Urinary bladder (tissue), 4 donors: Measurements from ENCODE around the gene KPNA4. TPM values are rescaled to one million over a fixed set of nuclear protein-coding genes. Genes with fewer than 3 reads are reported as not detected.

Source experiments
- DNase-seq: peaks from one replicate; pipeline ENCODE4 v3.0.0-alpha.2; 2015; ENCODE audit errors: extremely low spot score
- H3K27ac ChIP-seq: one replicate; pipeline ENCODE4 v1.5.1; 2013; ENCODE audit warnings: low read depth, mild to moderate bottlenecking, moderate library complexity
- H3K36me3 ChIP-seq: one replicate; pipeline ENCODE4 v1.6.1; 2013; ENCODE audit warnings: mild to moderate bottlenecking, moderate library complexity; ENCODE audit not compliant: insufficient read depth
- H3K4me1 ChIP-seq: one replicate; pipeline ENCODE4 v1.6.1; 2013; ENCODE audit warnings: mild to moderate bottlenecking, moderate library complexity; ENCODE audit not compliant: insufficient read depth
- H3K4me3 ChIP-seq: one replicate; pipeline ENCODE4 v1.5.1; 2013; ENCODE audit warnings: low read depth, low read length
- WGBS: extraction: QIAGEN DNeasy Blood & Tissue Kit; methylation state at CpG from one replicate; pipeline ENCODE4 v1.1.7; 2013; 5-methylcytosine and 5-hydroxymethylcytosine counted together
- polyA plus RNA-seq: library from polyadenylated mRNA; stranded (reverse); fragments of 200-250 nt; gene quantifications from one replicate; pipeline ENCODE4 v1.2.3, GENCODE V29; 2013
- total RNA-seq: library from RNA; depleted of rRNA; stranded (reverse); fragments of >200 nt; gene quantifications from one replicate; pipeline ENCODE4 v1.2.3, GENCODE V29; 2014
- donor health status: healthy with polysubstance abuse.
- donor health status: healthy.

The KPNA4 gene
- total and polyA plus RNA-seq, 2 donors, result 18.2 to 39.7 TPM

DNA sequence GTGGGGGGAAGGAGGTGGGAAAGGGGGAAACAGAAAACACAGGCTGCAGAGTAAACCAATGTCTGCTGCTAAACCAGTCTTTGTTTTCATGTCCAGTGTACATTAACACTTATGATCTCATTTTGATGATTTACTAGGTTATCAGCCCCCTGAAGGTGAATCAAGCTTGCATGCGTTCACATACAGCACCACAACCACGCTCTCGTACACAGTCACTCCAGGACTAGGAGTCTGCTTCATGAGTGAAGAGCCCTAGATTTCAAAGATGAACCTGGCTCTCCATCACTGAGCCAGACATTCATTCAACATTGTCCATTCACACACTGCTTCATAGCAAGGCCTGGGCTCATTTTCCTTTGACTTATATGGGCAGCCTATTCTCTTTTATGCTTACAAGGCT lies 64.0 kb downstream of the KPNA4 start:
- DNase-seq, result no peak
- Histone ChIP-seq H3K27ac (no peak overlapping the region), H3K36me3 (peaks cover 6% of the 10 kb centered on the region), H3K4me3 (no peak overlapping the region), H3K4me1 (no peaks in the 10 kb centered on the region)
- WGBS, result 97% methylated on average over 3 of the region's 3 CpGs

DNA sequence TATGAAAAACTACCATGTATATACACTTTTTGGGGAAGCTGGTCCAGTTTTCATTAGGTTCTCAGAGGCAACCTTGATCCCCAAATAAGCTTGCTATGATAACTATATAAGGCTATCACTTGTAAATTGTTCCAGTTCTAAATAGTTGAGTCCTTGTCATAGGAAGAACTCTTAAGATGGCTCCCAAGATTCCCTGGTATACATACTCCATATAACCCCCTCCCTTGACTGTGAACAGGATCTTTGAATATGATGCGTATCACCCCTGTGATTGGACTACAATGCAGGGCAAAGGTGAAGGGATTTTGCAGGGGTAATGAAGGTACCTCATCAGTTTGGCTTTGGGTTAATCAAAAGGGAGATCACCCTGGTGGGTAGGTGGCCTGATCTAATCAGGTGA lies 67.2 kb downstream of the KPNA4 start:
- no peak for DNase-seq
- peaks cover 2% of the 10 kb centered on the region for H3K36me3 ChIP-seq
- WGBS, result 96% methylated on average over 1 of the region's 1 CpG

DNA sequence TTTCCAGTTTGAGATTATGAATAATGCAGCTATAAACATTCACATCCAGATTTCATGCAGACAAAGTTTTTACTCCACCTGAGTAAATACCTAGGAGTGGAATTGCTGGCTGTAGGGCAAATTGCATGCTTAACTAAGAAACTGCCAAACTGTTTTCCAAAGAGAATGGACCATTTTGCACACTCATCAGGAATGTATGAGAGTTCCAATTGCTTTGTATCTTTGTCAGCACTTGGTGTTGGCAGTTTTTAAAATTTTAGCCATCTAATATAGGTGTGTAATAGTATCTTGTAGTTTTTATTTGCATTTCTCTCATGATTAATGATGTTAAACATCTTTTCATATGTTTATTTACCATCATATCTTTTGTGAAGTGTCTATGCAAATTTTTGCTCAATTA lies 75.2 kb downstream of the KPNA4 start:
- DNase-seq, result no peak
- no peaks in the 10 kb centered on the region for H3K36me3 ChIP-seq
- no peaks in the 10 kb centered on the region for H3K4me1 ChIP-seq
- no peak overlapping the region for H3K4me3 ChIP-seq
- no peak overlapping the region for H3K27ac ChIP-seq

More for the DNA sequence above, 67.2 kb downstream of the KPNA4 start:
- Histone ChIP-seq H3K27ac (no peak overlapping the region), H3K4me1 (no peaks in the 10 kb centered on the region), H3K4me3 (no peak overlapping the region)

DNA sequence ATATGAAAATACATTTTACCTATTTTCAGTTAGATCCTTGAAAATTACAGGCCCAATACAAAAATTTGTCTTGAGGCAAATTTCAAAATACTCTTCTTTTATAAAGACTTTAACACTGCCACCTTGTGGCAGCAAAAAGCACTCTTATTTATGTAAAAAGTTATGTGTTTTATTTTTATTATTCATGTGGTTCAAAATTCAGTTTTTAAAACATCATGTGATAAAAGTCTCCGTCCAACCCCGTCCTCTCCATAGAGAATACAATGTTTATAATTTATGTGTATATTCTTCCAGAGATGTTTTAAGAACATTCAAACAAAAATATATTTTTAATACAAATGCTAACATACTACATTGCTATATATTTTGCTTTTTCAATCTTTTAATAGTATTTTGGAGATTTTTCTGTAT lies 78.9 kb downstream of the KPNA4 start:
- DNase-seq, result no peak
- Histone ChIP-seq H3K4me3 (no peak overlapping the region), H3K36me3 (no peaks in the 10 kb centered on the region), H3K27ac (no peak overlapping the region), H3K4me1 (no peaks in the 10 kb centered on the region)
- WGBS, result 11% methylated on average over 2 of the region's 2 CpGs

DNA sequence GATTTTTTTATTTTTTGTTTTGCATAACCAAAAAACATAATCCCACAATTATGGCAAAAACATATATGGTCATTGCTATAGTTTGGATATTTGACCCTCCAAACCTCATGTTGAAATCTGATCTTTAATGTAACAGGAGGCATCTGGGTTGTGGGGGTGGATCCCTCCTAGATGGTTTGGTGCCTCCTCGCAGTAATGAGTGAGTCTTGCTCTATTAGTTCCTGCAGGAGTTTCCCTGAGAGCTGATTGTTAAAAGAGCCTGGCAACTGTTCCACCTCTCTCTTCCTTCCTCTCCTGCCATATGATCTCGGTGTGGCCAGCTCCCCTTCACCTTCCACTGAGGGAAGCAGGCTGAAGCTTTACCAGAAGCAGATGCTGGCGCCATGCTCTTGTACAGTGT lies 82.6 kb downstream of the KPNA4 start:
- Histone ChIP-seq H3K4me3 (no peak overlapping the region), H3K36me3 (no peaks in the 10 kb centered on the region), H3K27ac (no peak overlapping the region), H3K4me1 (no peaks in the 10 kb centered on the region)
- WGBS, result 78% methylated on average over 3 of the region's 3 CpGs
- DNase-seq, result no peak

DNA sequence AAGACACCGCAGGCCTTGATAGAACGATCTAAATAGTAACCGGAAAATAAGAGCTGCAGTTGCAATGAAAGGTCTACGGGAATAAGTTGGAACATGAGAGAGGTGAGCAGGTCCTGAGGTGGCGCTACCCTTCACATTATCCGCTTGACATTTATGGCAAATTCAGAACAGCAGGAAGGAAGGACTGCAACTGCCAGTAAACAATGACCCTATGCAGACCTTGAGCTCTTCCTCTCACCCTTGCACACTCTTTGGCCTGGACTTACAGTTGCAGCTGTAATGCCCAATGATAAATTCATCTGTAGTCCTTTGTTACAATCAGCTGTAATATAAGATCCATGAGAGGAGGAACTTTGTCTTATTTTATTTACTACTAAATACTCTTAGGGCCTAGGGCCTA lies 83.5 kb downstream of the KPNA4 start:
- H3K4me3 ChIP-seq, result no peak overlapping the region
- H3K4me1 ChIP-seq, result no peaks in the 10 kb centered on the region
- DNase-seq, result no peak
- H3K36me3 ChIP-seq, result no peaks in the 10 kb centered on the region
- 84% methylated on average over 6 of the region's 6 CpGs for WGBS
- no peak overlapping the region for H3K27ac ChIP-seq

DNA sequence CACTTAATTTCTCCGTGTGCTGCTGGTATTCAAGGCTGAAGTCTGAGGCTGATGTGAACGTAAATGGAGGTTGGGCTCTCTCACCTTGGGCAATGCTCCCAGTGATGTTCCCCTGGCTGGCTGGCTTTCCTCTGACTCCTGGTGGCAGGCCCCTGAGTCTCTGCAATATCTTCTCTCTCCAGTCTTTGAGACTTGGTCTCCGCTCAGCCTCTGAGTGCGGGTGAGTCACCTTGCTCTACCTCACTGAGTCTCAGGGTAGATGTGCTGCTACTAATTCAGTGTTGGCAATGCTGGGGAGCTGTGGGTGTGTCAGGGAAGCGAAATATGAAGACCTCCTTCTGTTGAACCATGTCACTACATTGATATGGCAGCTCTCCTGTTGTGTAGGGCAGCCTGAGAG lies 84.4 kb downstream of the KPNA4 start:
- no peak for DNase-seq
- H3K27ac ChIP-seq, result no peak overlapping the region
- no peaks in the 10 kb centered on the region for H3K4me1 ChIP-seq
- 90% methylated on average over 5 of the region's 5 CpGs for WGBS
- H3K4me3 ChIP-seq, result no peak overlapping the region
- no peaks in the 10 kb centered on the region for H3K36me3 ChIP-seq

DNA sequence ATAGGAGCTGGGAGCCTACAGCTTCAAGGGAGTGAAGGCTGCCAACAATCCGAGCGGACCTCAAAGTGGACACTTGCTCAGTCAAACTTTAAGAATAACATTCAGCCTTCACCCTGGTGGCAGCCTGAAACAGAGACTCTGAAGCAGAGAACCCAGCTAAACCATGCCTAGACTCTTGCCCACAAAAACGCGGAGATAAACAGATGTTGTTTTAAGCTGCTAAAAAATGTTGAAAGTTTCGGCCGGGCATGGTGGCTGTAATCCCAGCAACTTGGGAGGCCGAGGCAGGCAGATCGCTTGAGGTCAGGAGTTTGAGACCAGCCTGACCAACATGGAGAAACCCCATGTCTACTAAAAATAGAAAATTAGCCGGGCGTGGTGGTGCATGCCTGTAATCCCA lies 86.0 kb downstream of the KPNA4 start:
- WGBS, result 92% methylated on average over 10 of the region's 10 CpGs
- DNase-seq, result no peak
- H3K27ac ChIP-seq, result no peak overlapping the region
- H3K4me1 ChIP-seq, result no peaks in the 10 kb centered on the region
- no peaks in the 10 kb centered on the region for H3K36me3 ChIP-seq
- no peak overlapping the region for H3K4me3 ChIP-seq

DNA sequence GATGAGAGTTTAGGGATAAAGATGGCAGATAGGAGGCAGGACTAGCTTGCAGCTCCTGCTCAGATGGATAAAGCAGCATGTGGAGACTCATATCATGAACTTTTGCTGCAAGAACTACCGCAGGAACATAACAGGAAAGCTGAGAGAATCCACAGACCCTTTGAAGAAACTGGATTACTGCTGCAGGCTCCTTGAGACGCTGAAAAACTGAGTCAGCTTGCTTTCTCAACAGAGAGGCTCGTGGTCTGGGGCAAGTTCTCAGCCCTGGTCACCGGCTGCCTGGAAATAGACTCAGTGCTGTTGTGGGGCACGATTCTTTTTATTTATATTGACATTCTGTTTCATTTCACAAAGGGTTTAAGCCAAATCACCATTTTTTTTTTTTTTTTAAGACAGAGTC lies 87.0 kb downstream of the KPNA4 start:
- Histone ChIP-seq H3K27ac (no peak overlapping the region), H3K36me3 (no peaks in the 10 kb centered on the region), H3K4me3 (no peak overlapping the region), H3K4me1 (no peaks in the 10 kb centered on the region)
- WGBS, result 85% methylated on average over 5 of the region's 5 CpGs
- DNase-seq, result no peak

DNA sequence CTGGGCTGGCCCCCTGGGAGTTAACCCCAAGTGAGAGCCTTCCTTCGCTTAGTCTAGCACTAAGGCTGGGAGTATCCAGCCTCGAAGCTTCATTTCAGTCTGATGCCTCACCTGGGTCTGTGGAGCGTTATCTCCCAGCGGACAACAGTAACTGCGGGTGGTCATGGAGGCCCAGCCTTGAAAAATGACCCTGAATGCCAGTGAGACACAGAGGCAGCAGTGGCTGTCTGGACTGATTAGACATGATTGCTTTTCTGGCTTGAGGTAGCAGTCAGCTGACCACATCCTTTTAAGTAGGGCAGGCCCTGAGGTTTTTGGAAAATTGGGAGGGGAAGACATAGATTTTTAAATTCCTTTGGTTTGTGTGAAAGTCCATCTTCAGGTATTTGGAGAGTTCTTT lies 87.6 kb downstream of the KPNA4 start:
- 73% methylated on average over 5 of the region's 5 CpGs for WGBS
- no peak for DNase-seq
- no peak overlapping the region for H3K4me3 ChIP-seq
- H3K4me1 ChIP-seq, result no peaks in the 10 kb centered on the region
- H3K36me3 ChIP-seq, result no peaks in the 10 kb centered on the region
- H3K27ac ChIP-seq, result no peak overlapping the region

DNA sequence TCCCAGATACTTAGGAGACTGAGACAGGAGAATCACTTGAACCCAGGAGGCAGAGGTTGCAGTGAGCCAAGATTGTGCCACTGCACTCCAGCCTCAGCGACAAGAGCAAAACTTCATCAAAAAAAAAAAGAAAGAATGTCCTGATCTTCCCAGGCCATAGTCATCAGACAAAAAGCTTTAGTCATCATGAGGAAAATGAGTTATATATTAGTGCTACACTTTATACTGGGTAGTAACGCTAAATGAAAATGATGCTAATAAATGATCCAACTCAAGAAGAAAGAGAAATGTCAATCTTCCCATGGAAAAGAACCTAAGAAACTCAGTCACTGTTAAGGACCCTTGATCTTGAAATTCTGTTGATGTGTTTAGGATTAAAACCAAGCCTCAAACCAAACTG lies 89.5 kb downstream of the KPNA4 start:
- no peak overlapping the region for H3K4me3 ChIP-seq
- no peaks in the 10 kb centered on the region for H3K4me1 ChIP-seq
- 95% methylated on average over 2 of the region's 2 CpGs for WGBS
- no peak overlapping the region for H3K27ac ChIP-seq
- DNase-seq, result no peak
- no peaks in the 10 kb centered on the region for H3K36me3 ChIP-seq

DNA sequence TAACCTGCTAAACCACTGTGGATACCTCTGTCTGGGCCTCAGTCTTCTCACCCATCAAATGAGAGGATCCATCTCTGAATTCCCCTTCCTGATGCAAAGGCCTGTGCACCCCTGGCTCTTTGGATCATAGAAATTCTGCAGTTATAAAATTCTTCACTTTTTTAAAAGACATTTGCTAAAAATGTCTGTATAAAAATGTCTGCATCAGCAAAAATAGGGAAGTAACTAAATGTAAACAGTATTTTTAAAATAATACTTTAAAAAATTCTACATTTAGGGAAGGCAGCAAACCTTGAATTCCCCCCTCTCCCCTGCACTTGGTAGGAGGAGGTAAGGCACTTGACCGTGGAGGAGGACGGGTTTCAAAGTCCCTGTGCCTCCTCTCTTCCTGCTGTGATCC lies 90.2 kb downstream of the KPNA4 start:
- DNase-seq, result no peak
- H3K27ac ChIP-seq, result no peak overlapping the region
- 84% methylated on average over 2 of the region's 2 CpGs for WGBS
- H3K36me3 ChIP-seq, result no peaks in the 10 kb centered on the region
- no peaks in the 10 kb centered on the region for H3K4me1 ChIP-seq
- H3K4me3 ChIP-seq, result no peak overlapping the region

DNA sequence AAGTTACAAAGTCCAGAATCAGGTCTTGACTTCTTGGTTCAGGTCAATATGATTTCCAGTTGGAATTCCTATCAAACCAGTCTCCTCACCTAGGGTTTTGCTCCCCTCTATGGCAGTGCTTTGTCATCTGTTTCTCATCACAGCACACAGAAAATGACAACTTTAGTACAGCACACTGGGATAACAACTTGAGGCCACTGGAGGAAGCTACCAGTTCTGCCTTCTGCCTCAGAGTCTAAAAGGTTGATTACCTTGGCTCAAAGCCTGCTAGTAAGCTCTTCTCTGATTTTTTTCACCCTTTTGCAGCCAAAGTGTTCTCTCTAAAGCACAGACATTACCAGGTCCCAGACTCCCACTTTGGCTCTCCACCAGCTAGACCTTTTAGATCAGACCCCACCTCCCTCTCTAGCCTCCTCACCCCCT lies 90.9 kb downstream of the KPNA4 start:
- H3K4me3 ChIP-seq, result no peak overlapping the region
- no peaks in the 10 kb centered on the region for H3K36me3 ChIP-seq
- no peaks in the 10 kb centered on the region for H3K4me1 ChIP-seq
- H3K27ac ChIP-seq, result no peak overlapping the region
- DNase-seq, result peak; percentile 14

DNA sequence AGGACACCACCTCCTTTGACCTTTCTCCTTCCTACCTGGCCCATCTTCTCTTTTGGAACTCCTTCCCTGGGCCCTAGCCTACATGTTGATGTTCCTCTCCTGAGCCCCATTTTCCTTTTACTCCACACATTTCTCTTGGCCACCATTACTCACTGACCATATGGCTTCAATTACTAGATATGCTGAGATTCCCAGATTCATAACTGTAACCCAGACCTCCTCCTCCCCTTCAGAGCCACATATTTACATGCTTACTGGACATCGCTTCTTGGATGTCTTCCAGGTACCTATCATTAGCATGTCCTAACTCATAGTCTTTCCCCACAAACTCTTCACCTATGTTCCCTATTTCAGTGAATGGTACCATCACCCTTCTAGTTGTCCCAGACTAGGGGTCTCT lies 91.4 kb downstream of the KPNA4 start:
- DNase-seq, result no peak
- Histone ChIP-seq H3K4me1 (no peaks in the 10 kb centered on the region), H3K36me3 (no peaks in the 10 kb centered on the region), H3K4me3 (no peak overlapping the region), H3K27ac (no peak overlapping the region)
- WGBS, result 38% methylated on average over 1 of the region's 1 CpG

DNA sequence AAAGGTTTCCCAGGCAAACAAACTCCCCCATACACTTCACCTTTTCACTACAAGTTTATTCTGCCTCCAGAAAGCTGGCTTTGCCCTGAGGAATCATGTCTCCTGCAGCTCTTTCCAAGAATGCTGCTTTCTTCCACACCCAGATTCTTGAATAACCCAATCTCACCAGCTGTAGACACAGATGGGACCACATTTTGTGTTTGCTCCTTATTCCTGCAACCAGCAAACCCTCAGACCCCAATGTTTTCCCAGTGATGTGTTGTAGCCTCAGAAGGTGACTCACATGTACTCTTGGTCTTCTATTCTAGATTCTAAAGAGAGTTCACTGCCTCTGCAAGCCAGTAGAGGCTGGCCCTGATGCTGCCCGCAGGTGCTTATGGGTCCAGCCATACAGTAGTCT lies 92.2 kb downstream of the KPNA4 start:
- no peak for DNase-seq
- Histone ChIP-seq H3K27ac (no peak overlapping the region), H3K36me3 (no peaks in the 10 kb centered on the region), H3K4me3 (no peak overlapping the region), H3K4me1 (no peaks in the 10 kb centered on the region)
- 48% methylated on average over 1 of the region's 1 CpG for WGBS
